Stomach (tissue), 4 donors: ENCODE data around the gene TPI1.

Experiments used
- CTCF ChIP-seq, 7 experiments: fragments of 450-650 bp in 4 of 7; fragments of 200-600 bp in 3 of 7; sonication (generic) in 3 of 7; IDR thresholded peaks; one replicate each; pipeline ENCODE4 v1.5.1; 2016 to 2019; ENCODE audit warnings: antibody characterized with exemption in 7 of 7, control low read depth in 2 of 7, mild to moderate bottlenecking in 1 of 7
- EP300 ChIP-seq: sonication (generic); formaldehyde crosslinking; IDR thresholded peaks from one replicate; pipeline ENCODE4 v1.6.1; 2017; ENCODE audit warnings: antibody characterized with exemption
- POLR2A ChIP-seq, 4 donors: fragments of 450-650 bp; IDR thresholded peaks; one replicate each; pipeline ENCODE4 v1.6.1; 2016; ENCODE audit warnings: antibody characterized with exemption in 4 of 4, control low read depth in 2 of 4, mild to moderate bottlenecking in 1 of 4, moderate library complexity in 1 of 4
- POLR2AphosphoS5 ChIP-seq, 3 donors: sonication (generic); formaldehyde crosslinking; IDR thresholded peaks; one replicate each; pipeline ENCODE4 v1.6.1; 2016; ENCODE audit warnings: antibody characterized with exemption in 3 of 3

- TF ChIP-seq POLR2A (IDR thresholded peaks at IDR 0.05): no peak
- no peak for TF ChIP-seq CTCF (IDR thresholded peaks at IDR 0.05)
- no peak for TF ChIP-seq POLR2AphosphoS5 (IDR thresholded peaks at IDR 0.05)
- TF ChIP-seq EP300: no peak
Observed at GRCh38 chr12:6846316-6846869, 20.9 kb upstream of the TPI1 start.
